HT-29 (cell line): ENCODE data around the gene NKX1-2. TPM values are rescaled to one million over a fixed set of nuclear protein-coding genes. Genes with fewer than 3 reads are reported as not detected.
"Not testable (repeated sequence)": the region's sequence is repeated elsewhere in the genome, so short reads cannot be mapped to it uniquely, and the experiment has no call there.

Source experiments
- DNase-seq: peaks from one replicate; pipeline ENCODE4 v3.0.0-alpha.2; 2015; ENCODE audit warnings: low spot score
- total RNA-seq: library from RNA; depleted of rRNA; stranded (reverse); fragments of >200 nt; shearing (Covaris generic); gene quantifications from 2 replicates; pipeline ENCODE4 v1.2.3, GENCODE V29; 2014

NKX1-2 gene
- total RNA-seq, 1 experiment from 2014 or later = not detected

DNA sequence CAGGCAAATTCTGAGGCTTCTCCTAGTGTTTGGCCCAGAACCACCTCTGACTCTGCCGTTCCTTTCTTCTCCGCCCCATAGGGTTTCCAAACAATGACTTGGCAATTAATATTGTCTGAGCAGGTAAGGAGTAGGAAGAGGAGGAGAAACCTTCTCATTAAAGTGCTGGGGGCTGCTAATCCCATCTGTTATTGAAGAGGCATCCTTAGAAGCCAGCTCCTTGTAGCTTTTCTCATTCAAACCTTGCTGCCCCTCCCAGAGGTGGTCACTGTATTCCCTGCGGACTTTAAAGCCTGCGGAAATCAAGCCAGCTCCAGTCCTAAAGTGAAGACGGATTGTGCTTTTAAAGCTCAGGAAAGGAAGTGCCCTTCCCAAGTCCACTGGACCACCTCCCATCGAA lies 1.4 kb upstream of the NKX1-2 start:
- peak; percentile 8 for DNase-seq

DNA sequence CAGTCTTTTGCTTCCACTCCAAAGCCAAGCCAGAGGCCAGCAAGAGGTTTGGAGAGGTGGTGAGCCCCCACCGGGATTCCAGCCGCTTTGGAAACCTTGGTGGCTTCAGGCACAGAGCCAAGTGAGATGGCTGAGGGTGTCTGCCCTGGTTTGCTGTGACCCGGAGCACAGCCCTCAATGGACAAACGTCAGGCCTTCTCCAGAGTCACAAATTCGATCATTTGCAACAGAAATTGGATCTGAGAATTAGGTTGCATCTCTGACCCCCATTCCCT lies 885 bp upstream of the NKX1-2 start:
- no peak for DNase-seq

DNA sequence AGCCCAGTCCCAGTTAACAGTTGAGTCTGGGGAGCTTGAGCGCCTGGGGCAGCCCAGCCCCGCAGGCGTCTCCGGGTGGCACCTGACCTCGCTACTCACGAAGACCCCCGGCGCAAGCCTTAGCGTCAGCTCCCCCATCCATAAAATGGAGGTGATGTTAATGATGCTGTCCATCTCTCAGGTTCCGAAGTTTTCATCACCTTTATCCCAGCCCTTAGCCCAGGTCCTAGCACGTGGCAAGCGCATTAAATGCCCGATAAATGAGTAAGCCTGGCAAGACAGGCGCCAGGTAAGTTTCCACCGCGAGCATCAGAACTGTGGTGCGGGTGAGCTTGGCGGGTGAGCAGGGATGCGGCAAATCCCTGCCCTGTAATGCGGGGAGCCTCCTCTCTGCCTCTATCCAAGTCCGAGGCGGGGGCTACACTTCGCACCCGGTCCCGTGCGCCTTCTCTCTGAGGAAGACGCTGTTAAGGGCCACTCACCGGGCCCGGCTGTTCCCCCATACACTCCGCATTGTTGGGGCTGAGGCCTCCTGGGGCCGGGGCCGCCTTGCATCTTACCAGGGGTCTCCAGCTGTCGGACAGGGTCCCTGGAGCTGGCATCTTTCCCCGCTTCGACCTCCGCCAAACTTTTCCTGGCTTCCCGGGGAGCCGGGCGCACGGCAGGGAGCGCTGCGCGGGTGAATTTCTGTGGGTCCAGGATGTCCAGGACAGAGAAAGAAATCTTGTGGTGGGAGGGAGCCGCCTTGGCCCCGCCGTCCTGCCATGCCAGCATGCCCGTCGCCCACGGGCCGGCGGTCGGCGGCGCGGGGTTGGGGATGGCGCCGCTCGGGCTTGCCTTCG lies 444 bp downstream of the NKX1-2 start:
- no peak for DNase-seq

DNA sequence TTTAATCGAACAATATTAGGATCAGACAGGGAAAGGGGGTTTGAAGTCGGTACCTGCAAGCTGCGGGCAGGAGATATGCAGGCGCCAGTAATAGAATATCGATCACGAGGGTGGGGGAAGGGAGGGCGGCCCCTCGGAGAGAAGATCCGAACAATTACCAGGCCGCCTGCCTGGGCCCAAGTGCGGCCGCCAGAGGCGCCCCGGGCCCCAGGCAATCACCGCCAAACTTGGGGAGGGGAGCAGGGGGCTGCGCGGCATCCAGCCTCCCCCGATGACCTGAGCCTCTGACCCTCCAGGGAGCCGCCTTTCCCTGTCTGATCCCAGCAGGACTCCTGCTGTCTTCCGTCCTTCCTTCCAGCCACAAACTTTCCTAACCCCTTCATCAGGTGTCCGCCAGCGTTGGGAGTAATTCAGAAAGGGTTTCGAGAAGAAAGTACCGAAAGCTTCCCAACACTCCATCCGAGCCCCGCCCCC lies 1.1 kb downstream of the NKX1-2 start:
- DNase-seq = no peak

DNA sequence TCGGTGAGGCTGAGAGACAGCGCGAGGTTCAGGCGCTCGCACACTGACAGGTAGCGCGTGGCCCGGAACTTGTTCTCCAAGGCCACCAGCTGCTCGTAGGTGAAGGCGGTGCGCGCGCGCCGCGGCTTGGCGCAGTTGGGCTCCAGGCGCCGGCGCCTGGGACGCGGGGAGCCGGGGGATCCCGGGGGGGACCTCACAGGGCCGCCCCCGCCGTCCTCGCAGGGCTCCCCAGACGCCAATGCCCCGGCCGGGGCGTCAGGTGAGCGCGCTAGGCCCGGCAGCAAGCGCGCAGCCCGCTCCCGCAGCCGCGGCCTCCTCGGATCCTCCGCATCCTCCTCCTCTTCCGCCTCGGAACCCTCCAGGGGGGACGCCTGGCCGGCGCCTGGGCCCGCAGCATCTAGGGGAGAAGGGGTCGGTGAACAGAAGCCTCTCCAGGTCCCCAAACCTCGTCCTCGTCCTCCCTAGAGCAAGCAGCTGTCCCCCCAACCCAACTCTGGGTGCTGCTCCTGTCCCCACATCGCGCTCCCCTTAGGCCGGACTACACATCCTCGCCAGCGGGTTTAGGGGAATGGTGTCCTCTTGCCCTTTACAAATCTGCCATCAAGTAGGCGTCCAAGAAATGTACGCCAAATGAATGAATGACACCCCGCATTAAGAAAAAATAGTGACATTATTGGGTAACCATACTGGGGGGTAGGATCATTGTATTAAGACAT lies 1.9 kb downstream of the NKX1-2 start:
- DNase-seq = no peak

DNA sequence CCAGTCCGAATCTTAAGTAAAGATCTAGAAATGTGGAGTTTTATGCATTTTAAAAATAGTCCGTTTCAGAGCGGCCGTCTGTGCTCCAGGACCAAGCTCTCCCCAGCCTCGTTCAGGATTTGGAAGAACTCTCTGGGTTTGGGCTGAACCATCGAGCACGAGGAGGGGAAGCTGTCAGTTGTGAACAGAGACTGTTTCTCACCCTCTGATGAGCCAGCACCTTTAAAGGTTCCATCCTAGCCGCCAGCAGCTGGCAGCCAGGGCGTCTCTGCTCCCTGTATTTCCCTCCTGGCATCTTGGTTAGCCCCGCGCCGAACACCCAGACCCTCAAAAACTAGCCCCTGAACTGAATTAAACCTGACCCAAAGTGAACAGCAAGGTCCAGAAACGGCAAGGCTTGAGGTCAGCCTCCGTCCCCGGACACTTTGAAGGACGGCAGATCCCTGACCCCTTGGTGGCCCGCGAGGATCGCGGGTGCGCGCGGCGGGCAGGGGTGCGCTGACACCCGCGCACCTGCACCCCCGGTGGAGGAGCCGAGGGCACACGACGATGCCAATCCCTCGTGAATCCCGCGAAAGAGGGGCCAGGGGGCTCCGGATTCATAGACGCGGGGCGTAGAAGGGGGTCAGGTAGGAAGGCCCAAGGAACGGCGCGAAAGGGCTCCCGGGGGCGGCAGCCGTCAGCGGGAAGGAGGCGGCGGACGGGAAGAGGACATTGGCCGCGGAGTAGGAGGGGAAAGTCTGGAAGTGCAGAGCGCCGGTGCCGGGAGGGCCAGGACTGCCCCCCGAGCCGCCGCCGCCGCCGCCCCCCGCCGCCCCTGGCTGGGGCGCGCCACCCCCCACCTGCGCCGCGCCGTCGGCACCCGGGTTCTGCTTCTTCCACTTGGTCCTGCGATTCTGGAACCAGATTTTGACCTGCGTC lies 2.7 kb downstream of the NKX1-2 start:
- DNase-seq = no peak

DNA sequence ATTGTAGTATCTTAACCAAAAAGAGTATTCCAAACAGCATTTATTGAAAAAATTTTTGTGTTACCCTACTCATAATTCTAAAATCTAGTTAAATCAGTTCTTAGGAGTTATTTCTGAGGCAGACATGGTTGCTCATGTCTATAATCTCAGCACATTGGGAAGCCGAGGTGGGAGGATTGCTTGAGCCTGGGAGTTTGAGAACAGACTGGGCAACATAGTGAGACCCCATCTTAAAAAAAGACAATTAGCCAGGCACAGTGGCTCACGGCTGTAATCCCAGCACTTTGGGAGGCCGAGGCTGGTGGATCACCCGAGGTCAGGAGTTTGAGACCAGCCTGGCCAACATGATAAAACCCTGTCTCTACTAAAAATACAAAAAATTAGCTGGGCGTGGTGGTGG lies 8.1 kb downstream of the NKX1-2 start:
- not testable (repeated sequence) for DNase-seq

DNA sequence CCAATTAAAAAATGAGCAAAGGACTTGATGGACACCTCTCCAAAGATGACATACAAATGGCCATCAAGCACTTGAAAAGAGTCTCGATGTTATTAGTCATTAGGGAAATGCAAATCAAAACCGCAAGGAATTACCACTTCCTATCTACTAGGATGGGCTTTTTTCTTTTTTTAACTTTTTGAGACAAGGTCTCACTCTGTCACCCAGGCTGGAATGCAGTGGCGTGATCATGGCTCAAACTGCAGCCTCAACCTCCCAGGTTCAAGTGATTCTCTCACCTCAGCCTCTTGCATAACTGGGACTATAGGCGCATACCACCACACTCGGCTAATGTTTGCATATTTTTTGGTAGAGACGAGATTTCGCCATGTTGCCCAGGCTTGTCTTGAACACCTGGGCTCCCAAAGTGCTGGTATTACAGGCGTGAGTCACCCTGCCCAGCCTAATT lies 13.6 kb downstream of the NKX1-2 start:
- DNase-seq = no peak

DNA sequence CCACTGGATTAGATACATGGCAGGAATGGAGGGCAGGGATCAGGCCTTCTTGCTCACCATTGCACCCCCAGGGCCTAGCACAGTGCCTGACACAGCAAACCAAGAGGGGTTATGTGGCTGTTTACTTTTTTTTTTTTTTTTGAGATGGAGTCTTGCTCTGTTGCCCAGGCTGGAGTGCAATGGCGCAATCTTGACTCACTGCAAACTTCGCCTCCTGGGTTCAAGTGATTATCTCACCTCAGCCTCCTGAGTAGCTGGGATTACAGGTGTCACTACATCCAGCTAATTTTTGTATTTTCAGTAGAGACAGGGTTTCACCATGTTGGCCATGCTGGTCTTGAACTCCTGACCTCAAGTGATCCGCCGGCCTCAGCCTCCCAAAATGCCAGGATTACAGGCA lies 14.2 kb downstream of the NKX1-2 start:
- not testable (repeated sequence) for DNase-seq

DNA sequence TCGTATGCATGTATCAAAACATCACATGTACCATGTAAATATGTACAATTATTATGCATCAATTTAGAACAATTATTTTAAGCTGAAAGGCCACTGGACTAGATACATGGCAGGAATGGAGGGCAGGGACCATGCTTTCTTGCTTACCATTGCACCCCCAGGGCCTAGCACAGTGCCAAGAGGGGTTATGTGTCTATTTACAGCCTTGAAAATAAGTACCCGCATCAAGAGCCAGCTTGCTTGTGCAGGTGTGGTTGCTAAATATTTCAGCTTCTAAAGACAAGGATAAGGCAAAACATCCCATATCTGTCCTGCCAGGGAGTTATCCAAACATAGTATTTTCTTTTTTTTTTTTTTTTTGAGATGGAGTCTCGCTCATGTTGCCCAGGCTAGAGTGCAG lies 16.4 kb downstream of the NKX1-2 start:
- DNase-seq = no peak

DNA sequence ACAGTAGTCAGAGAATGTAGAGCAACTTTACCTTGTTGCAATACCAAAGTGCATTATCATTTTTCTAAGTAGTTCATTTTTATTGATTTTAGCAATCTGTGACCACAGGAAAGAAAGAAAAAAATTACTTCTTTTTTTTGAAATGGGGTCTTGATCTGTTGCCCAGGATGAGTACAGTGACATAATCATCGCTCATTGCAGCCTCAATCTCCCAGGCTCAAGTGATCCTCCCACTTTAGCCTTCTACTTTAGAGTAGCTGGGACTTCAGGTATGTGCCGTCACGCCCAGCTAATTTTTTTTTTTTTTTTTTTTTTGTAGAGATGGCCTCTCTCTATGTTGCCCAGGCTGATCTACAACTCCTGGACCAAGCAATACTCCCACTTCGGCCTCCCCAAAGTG lies 19.8 kb downstream of the NKX1-2 start:
- no peak for DNase-seq

DNA sequence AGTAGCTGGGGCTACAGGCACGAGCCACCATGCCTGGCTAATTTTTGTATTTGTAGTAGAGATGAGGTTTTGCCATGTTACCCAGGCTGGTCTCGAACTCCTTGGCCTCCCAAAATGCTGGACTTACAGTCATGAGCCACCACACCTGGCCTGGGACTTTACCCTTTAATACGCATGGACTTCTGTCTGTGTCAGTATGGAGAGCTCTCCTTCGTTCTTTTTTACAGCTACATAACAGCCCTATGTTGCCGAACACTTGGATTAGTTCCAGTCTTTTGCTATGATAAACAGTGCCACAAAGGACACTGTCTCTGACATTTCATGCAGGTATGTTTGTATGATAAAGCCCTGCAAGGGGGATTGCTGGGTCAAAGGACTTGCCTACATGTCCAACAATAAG lies 20.3 kb downstream of the NKX1-2 start:
- no peak for DNase-seq

DNA sequence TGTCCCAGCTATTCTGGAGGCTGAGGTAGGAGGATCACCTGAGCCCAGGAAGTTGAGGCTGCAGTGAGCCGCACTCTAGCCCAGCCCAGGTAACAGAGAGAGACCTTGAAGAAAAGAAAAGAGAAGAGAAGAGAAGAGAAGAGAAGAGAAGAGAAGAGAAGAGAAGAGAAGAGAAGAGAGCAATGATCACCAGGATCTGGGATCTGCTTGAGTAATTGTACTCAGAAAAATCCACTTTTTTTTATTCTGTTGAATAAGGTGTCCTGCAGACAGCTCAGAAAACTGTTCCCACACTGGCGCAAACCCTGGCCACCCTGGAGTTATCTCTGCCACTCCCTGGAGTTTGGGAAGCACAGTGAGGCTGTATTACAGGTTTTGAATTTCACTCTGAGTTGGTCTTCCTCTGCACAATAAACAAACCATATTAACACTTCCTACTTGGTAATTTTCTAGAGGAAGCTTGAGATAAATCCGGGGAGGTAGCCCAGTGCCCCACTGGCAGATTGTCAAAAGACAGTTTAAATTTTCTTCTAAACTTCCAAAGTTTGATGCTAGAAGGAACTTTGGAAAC lies 21.5 kb downstream of the NKX1-2 start:
- no peak for DNase-seq

DNA sequence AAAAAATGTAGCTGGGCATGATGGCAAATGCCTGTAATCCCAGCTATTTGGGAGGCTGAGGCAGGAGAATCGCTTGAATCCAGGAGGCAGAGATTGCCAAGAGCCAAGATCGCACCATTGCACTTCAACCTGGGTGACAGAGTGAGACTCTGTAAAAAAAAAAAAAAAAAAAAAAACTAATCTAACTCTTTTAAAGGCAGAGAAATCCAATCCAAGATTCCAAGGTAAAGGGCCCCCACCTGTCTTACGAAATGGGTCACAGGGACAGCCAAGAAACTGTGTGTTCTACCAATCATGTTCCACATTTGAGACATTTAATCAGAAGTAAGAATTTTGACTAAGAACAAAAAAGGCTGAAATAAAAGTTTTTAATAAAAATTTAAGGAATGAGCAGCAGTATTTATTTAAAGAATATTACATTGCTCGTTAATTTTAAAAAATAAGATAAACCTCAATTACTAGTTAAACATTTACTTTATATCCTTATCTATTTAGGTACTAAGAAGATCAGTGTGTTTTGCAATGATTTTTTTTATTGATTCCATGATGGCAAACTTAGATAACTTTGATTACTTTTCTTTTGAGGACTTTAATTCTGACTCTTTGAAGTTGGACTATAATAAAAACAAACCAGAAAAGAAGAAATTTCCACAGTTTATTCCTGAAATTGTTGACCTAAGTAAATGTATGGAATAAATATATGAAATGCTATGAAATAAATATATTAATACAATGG lies 24.4 kb downstream of the NKX1-2 start:
- DNase-seq = no peak

DNA sequence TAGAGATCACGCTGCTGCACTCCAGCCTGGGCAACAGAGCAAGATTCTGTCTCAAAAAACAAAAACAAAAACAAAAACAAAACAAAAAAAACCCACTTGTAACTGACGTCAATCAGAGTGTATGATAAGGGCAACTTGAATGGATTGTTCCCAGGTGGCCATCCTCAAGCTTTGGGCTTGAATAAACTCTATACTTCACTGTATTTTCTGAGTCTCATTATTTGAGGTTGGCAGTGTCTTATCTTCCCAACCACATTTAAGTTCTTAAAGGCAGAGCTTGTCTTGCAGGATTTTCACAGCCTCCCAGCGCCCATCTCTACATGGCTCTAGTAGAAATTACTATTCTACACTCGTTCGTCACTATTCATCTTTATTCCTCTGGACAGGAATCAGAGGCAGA lies 26.0 kb downstream of the NKX1-2 start:
- no peak for DNase-seq

DNA sequence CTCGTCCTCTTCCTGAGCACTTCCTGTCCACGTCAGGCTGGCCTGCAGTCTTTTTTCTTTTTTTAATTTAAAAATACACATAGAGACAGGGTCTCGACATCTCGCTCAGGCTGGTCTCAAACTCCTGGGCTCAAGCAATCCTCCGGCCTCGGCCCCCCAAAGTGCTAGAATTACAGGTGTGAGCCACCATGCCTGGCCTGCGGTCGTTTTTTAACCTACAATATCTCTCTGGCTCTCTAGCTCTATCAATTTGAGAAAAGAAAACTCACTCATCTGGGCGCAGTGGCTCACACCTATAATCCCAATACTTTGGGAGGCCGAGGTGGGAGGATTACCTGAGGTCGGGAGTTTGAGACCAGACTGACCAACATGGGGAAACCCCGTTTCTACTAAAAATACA lies 27.1 kb downstream of the NKX1-2 start:
- no peak for DNase-seq

DNA sequence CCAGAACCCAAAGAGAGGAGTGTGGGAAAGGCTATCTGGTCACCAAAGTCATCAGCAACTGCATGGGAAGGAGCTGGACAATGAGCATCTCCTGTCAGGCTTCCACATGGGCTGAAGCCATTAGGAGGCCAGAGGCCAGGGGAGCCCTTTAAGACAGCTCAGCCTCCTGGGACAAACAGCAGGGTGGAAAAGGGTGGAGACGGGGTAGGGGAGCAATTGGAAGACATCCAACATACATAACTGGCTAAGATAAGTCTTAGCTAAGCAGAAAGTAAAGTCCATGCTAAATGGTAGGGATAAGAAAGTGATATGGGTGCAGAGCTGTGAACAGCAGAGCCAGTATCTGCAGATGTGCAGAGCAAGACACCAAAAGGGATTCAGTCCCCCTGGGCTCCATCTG lies 29.6 kb downstream of the NKX1-2 start:
- DNase-seq = no peak

DNA sequence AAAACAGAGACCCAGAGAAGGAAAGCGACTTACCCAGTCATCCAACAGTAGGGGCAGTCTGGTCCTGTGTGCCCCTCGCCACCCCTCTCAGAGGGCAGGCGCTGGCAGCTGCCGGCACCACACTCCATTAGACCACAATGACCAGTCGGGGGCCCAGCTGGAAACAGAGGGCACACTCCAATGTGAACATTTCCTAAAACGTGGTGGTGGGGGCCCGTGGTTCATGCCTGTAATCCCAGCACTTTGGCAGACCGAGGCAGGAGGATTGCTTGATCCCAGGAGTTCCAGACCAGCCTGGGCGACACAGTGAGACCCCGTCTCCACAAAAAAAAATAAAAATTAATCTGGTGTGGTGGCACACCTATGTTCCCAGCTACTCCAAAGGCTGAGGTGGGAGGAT lies 30.2 kb downstream of the NKX1-2 start:
- no peak for DNase-seq

DNA sequence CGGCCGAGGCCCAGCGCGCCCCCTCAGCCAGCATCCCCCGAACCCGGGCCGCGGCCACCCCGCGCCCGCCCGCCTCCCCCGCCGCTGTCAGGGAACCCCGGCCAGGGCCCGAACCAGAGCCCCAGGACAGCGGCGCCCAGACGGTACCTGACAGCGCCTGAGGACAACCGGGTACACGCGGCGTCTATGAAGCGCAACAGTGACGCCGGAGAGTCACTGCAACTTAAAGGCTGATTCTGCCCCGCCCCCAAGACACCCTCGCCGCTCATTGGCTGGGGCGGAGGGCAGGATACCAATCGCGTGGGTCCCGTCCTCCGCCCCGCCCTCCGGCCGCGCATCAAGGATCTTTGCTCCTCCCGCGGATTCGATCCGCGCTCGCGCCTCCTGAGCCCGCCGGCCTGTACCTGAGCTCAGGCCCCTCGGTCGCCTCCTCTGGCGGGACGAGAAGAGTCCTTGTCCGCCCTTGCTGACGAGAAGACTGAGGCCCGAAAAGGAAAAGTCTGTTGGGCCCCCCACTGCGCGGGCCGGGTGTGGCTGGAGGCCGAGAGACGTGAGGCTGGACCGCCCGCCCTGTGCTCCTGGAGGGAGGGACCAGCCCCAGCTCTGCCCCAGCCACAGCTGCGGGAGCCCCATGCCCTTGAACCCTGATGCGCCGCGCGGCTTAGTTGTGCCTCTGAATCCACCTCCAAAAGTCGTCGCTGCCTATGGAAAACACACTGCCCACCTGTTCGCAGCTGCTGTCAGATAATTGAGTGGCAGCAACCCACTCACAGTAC lies 30.9 kb downstream of the NKX1-2 start, which contains the start of gene OAT:
Gene OAT, minus strand, starts transcription at position 198 of the 776 bp plus-strand sequence. CDS start 6,752 bp downstream, outside the sequence.
- DNase-seq = peak; percentile 97
